H54 (cell line): ENCODE measurements around the gene ELF5.

Source experiments
- DNase-seq: peaks from one replicate; pipeline ENCODE4 v3.0.0; 2011; ENCODE audit warnings: low spot score, mixed read lengths; ENCODE audit not compliant: insufficient read length
- FAIRE-seq: peaks from 3 replicates; lab custom pipeline; 2011; peaks lifted over from hg19 to GRCh38; lab: Jason Lieb, UNC
- POLR2A ChIP-seq: IDR thresholded peaks from 2 replicates; pipeline ENCODE4 v1.6.1; 2011; ENCODE audit warnings: low read depth, mild to moderate bottlenecking, low read length

Gene ELF5

GRCh38 chr11:34446386-34446785 is 67.2 kb downstream of the ELF5 start:
- DNase-seq (no peak), FAIRE-seq (no peak)
- TF ChIP-seq POLR2A = no peak

GRCh38 chr11:34445956-34446355 is 67.6 kb downstream of the ELF5 start:
- TF ChIP-seq POLR2A = no peak
- no peak for DNase-seq
- no peak for FAIRE-seq

DNA sequence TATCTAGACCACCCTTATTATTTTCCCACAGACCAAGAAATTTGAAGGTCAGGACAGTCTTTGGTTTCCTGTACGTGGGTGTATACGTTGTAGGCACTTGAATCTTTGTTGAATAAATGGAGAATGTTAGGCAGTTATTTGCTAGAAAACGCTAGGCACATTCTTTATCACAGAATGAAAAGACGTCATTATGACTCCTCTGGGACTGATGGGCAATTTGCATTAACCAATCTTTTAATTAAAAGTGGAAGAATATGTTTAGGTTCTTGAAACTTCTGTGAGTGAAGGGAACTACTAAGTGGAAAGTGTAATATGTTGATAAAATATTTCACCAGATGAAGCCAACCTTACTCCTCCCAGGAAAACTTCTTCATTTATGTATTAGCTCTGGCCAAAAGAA is 69.2 kb downstream of the ELF5 start:
- DNase-seq (no peak), FAIRE-seq (no peak)
- no peak for TF ChIP-seq POLR2A

DNA sequence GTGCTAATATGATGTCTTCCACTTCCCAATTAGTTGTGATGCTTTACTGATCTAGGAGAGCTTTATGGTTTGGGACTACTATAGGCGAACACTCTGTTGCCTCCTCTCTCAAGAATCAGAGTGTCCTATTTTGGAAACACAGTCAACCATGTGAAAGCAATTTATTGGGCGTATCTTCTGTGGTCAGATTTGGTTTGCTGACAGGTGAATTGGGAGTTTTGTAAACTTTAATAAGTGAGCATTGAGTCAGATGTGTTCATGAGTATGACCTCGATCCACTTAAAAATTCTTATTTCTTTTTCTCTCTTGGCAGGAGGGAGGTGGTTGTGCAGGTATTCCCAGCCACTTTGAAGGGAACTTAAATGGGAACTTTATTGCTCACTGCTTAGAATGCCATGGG is 70.5 kb downstream of the ELF5 start:
- DNase-seq (no peak), FAIRE-seq (no peak)
- no peak for TF ChIP-seq POLR2A

- TF ChIP-seq POLR2A = no peak
- FAIRE-seq (no peak), DNase-seq (no peak)
Observed at GRCh38 chr11:34441814-34442213, 71.8 kb downstream of the ELF5 start.

- TF ChIP-seq POLR2A = no peak
- FAIRE-seq = no peak
Observed at GRCh38 chr11:34439610-34440198, 73.9 kb downstream of the ELF5 start.

DNA sequence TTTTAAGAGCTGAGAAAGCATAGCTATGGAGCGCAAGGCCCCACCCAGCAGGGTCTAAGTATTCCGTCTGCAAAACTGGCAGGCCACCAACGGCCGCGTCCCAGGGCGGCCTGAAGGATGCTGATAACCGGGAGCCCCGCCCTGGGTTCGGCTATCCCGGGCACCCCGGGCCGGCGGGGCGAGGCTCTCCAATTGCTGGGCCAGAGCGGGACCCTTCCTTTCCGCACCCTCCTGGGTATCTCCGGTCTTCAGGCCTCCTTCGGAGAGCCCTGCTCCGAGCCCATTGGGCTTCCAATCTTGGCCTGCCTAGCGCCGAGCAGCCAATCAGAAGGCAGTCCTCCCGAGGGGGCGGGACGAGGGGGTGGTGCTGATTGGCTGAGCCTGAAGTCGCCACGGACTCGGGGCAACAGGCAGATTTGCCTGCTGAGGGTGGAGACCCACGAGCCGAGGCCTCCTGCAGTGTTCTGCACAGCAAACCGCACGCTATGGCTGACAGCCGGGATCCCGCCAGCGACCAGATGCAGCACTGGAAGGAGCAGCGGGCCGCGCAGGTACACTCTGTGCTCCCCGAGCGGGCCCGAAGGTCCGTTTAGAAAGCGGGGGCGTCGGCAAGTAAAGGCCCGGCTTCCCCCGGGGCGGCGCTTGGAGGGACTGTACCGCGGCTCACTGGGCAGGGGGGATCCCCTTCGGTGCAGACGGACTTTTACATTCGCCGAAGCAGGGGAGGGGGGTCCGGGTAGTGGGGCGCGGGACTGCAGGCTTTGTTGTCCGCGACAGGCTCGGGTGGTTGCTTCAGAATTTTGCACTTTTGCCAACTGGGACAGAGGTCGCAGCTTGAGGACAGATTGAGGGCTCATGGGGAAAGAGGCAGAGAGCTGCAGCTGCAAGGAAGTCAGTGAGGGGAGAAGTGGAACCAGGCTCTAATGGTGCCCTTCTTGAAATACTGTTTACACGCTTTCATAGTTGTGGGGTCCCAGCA is 74.8 kb downstream of the ELF5 start, which contains the start of gene CAT:
CAT (plus strand) TSS at position 406 of the 979 bp plus-strand sequence; CDS start at position 486, 80 bp downstream.
- DNase-seq (peak; percentile 90), FAIRE-seq (peak; percentile 84)
- peak; percentile 90 for TF ChIP-seq POLR2A

More at GRCh38 chr11:34439610-34440198, 73.9 kb downstream of the ELF5 start:
- no peak for DNase-seq

GRCh38 chr11:34437224-34438125 is 76.1 kb downstream of the ELF5 start:
- FAIRE-seq (no peak), DNase-seq (no peak)
- TF ChIP-seq POLR2A = no peak

DNA sequence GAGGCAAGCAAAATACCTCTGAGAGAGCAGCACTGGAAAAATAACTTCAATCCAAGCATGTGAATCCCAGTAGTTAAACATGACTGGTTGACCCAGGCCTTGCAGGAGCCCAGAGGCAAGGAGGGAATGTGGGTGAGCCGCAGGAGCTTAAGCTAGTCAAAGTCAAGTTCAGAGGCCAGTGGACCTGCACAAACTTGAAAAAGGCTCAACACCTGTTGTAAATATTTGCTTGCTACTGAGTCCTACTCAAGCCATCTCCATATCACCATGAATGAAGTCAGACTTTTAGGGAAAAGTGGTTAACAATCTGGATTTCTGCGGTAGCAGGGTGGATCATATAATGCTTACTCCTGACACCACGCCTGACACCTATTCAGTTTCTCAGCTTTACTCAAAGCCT is 79.7 kb downstream of the ELF5 start:
- FAIRE-seq (no peak), DNase-seq (no peak)
- TF ChIP-seq POLR2A = no peak

DNA sequence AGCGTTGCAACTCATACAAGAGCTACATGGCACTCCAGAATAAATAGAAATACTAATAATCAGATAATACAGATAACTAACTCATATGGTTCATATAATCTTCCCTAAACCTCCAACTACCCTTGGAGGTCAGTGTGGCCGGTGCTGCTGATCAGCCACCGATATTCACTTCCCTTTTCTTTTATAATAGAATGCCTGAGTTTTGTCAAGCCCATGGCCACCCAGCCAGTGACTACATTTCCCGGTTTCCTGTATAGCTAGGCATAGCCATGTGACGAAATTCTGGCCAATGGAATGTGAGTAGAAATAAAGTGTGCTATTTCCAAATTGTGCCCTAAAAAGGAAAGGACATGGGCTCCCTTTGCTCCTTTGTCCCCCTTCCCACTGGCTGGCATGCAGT is 80.8 kb downstream of the ELF5 start:
- DNase-seq (no peak), FAIRE-seq (no peak)
- TF ChIP-seq POLR2A = no peak

DNA sequence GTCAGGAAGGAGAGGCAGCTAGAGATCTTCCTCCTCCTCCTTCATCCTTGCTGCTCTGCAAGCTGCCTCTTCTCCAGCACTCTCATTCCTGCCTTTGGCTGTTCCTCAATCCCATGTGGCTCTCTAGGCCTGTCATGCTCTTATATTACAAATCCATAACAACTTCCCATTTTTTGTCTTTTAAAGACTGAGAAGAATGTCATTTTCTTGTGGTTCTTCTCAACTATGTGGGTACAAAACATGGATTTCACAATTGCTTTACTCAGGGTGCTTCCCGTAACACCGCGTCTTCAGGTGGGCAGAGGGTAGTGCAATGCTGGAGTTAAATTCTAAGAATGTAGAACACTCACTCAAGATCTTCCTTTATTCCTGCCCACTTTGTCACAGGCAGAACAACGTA is 81.6 kb downstream of the ELF5 start:
- DNase-seq (no peak), FAIRE-seq (no peak)
- TF ChIP-seq POLR2A = no peak
